SU-DHL-6 (cell line): ENCODE data around the gene OSTM1.

Experiments
- H2AFZ ChIP-seq: fragments of 200-600 bp; sonication (generic); 2 replicates; pipeline ENCODE4 v1.6.1; 2014; ENCODE audit warnings: low read depth, mild to moderate bottlenecking, moderate library complexity, mixed read lengths, antibody characterized with exemption, low read length; ENCODE audit not compliant: severe bottlenecking
- H3F3A ChIP-seq: fragments of 200-600 bp; shearing (Covaris generic); 2 replicates; pipeline ENCODE4 v1.6.0; 2016; ENCODE audit warnings: antibody characterized with exemption, mild to moderate bottlenecking; ENCODE audit not compliant: insufficient read depth
- H3K27ac ChIP-seq: fragments of 200-600 bp; sonication (generic); 2 replicates; pipeline ENCODE4 v1.5.1; 2016; ENCODE audit warnings: low read depth, mild to moderate bottlenecking, low read length, moderate library complexity, mixed read lengths
- H3K27me3 ChIP-seq: fragments of 200-600 bp; sonication (generic), shearing (Covaris generic); 2 replicates; pipeline ENCODE4 v1.6.0; 2014; ENCODE audit warnings: mild to moderate bottlenecking, low read length
- H3K36me3 ChIP-seq: fragments of 200-600 bp; sonication (generic); 2 replicates; pipeline ENCODE4 v1.6.1; 2014; ENCODE audit warnings: mild to moderate bottlenecking, low read length, mixed read lengths
- H3K4me2 ChIP-seq: fragments of 300-600, 200-600 bp; shearing (Covaris generic), sonication (generic); 2 replicates; pipeline ENCODE4 v1.6.0; 2014; ENCODE audit warnings: low read length, low read depth, mild to moderate bottlenecking; ENCODE audit not compliant: poor library complexity, severe bottlenecking
- H3K4me3 ChIP-seq: fragments of 200-600 bp; sonication (generic); 2 replicates; pipeline ENCODE4 v1.5.1; 2014; ENCODE audit warnings: antibody characterized with exemption, low read length, mild to moderate bottlenecking, mixed read lengths; ENCODE audit not compliant: insufficient read depth, poor library complexity, severe bottlenecking
- H3K79me2 ChIP-seq: fragments of 200-600 bp; sonication (generic); 2 replicates; pipeline ENCODE4 v1.6.1; 2014; ENCODE audit warnings: mild to moderate bottlenecking, low read length, moderate library complexity; ENCODE audit not compliant: insufficient read depth
- H3K9ac ChIP-seq: fragments of 200-600 bp; sonication (generic); 2 replicates; pipeline ENCODE4 v1.7.0; 2014; ENCODE audit warnings: mild to moderate bottlenecking, low read length
- H3K9me2 ChIP-seq: fragments of 200-600 bp; sonication (generic); replicated peaks from 2 replicates; pipeline ENCODE4 v1.6.1; 2014; ENCODE audit warnings: low read length; ENCODE audit not compliant: insufficient read depth
- H3K9me3 ChIP-seq: fragments of 200-600 bp; sonication (generic); 2 replicates; pipeline ENCODE4 v1.6.1; 2014; ENCODE audit warnings: low read length, mixed read lengths; ENCODE audit not compliant: insufficient read depth
- H4K20me1 ChIP-seq: fragments of 200-600 bp; sonication (generic); 2 replicates; pipeline ENCODE4 v1.6.1; 2014; ENCODE audit warnings: low read depth, mild to moderate bottlenecking, antibody characterized with exemption, low read length, moderate library complexity, mixed read lengths
- CTCF ChIP-seq: fragments of 200-600 bp; sonication (generic); IDR thresholded peaks from one replicate; pipeline ENCODE4 v1.5.1; 2017; ENCODE audit warnings: antibody characterized with exemption, mild to moderate bottlenecking, low read length, moderate library complexity; ENCODE audit not compliant: insufficient read depth, poor library complexity, severe bottlenecking
- EZH2phosphoT487 ChIP-seq: fragments of 200-600 bp; sonication (generic), shearing (Covaris generic); conservative IDR thresholded peaks from 2 replicates; pipeline ENCODE4 v1.6.1; 2018; ENCODE audit warnings: mild to moderate bottlenecking, antibody characterized with exemption, low read length, moderate library complexity, mixed read lengths

OSTM1 gene

DNA sequence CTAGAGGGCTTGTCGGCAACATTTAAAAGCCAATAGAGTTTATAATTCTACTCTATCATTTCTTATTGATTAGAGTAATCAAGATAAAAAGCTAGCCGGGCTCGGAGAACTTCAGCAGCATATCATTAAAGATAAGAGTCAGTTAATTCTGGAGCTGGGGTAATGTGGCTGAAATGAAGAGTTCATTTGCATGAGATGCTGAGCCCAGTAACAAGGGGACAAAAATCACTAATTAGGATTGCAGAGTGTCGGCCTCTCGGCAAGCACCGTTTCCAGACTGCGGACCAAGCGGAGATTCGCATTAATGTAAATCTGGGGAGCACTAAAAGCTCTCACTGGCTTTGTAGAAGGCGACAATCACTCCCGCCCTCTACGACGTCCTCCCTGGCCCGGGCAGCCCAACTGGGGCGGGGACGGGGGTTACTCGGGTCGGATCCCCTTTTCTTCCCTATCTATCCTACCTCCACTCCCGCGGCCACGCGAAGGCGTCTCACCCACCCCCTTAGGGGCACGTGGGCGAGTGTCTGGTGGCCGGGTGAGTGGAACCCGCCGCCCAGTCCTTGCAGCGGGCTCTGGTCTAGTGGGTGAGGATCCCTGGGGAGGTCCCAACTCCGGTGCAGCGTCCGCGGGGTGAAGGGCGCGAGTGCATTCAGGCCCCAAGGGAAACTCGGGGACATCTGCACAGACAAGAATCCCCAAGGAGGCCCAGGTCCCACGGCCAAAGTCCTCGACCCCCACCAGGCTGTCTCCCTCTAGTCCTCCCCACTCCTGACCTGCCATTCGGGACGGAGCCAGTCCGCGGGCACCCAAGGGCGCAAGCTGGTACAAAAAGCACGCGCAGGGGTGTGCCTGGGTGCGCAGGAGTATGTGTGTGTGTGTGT lies 42.2 kb upstream of the OSTM1 start:
- Histone ChIP-seq H4K20me1 (no peaks in the 10 kb centered on the region), H3K4me3 (no peak overlapping the region)

DNA sequence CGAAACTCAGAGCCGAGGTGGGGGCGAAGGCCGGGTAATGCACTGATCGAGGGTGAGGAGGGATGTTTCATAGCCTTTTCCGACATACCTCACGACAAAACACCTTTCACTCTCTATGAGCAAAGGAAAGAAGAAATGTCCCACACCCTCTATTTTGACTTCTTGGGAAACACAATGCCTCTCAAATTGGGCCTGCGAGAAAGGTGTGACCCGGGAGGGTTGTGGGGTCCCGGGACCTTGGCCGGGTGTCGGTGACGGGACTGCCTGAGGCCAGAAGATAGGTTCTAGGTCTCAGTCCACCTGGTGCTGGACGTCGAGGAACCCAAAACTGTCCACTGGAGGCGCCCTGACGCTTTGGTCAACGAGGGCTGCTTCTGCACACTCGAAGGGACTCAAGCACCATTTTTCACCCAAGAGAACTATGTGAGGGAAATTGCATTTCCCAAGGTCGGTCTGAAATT lies 41.1 kb upstream of the OSTM1 start:
- Histone ChIP-seq H3K36me3 (no peaks in the 10 kb centered on the region), H3K9ac (no peak overlapping the region), H3K79me2 (no peaks in the 10 kb centered on the region), H3K4me2 (no peak overlapping the region), H3F3A (no peaks in the 10 kb centered on the region), H3K9me2 (no peaks in the 10 kb centered on the region), H3K9me3 (no peaks in the 10 kb centered on the region), H3K4me3 (no peak overlapping the region), H4K20me1 (no peaks in the 10 kb centered on the region), H2AFZ (no peak overlapping the region), H3K27ac (no peak overlapping the region), H3K27me3 (no peaks in the 10 kb centered on the region)
- TF ChIP-seq EZH2phosphoT487 (no peak), CTCF (no peak)

More for the DNA sequence above, 42.2 kb upstream of the OSTM1 start:
- no peaks in the 10 kb centered on the region for H3K79me2 ChIP-seq
- H3K27me3 ChIP-seq: no peaks in the 10 kb centered on the region
- no peaks in the 10 kb centered on the region for H3K9me2 ChIP-seq
- TF ChIP-seq CTCF (no peak), EZH2phosphoT487 (no peak)
- H3K36me3 ChIP-seq: no peaks in the 10 kb centered on the region
- no peak overlapping the region for H2AFZ ChIP-seq
- H3K27ac ChIP-seq: no peak overlapping the region
- H3K9ac ChIP-seq: no peak overlapping the region
- H3K4me2 ChIP-seq: no peak overlapping the region
- no peaks in the 10 kb centered on the region for H3K9me3 ChIP-seq
- H3F3A ChIP-seq: no peaks in the 10 kb centered on the region

- Histone ChIP-seq H3K4me3 (no peak overlapping the region), H3K27ac (no peak overlapping the region), H3K9ac (no peak overlapping the region), H3K79me2 (no peaks in the 10 kb centered on the region), H3K27me3 (no peaks in the 10 kb centered on the region), H3K9me2 (no peaks in the 10 kb centered on the region), H3K4me2 (no peak overlapping the region), H3F3A (no peaks in the 10 kb centered on the region), H3K9me3 (no peaks in the 10 kb centered on the region), H3K36me3 (no peaks in the 10 kb centered on the region), H2AFZ (no peak overlapping the region), H4K20me1 (no peaks in the 10 kb centered on the region)
- TF ChIP-seq EZH2phosphoT487 (no peak), CTCF (no peak)
Observed at GRCh38 chr6:108114841-108115597, 40.5 kb upstream of the OSTM1 start.
